Globus pallidus (tissue), 1 donor: Measurements from ENCODE around the gene LETMD1.
"Not testable (repeated sequence)": the region's sequence is repeated elsewhere in the genome, so short reads cannot be mapped to it uniquely, and the experiment has no call there.

Experiments
- DNase-seq: peaks from one replicate; pipeline ENCODE4 v3.0.0-alpha.2; 2015; ENCODE audit warnings: low spot score

Gene LETMD1

GRCh38 chr12:51047655-51048540, at the start of gene LETMD1:
Gene LETMD1, plus strand, starts transcription at chr12:51048327. Its CDS starts 30 bp downstream, at chr12:51048357.
- DNase-seq = peak; percentile 99

GRCh38 chr12:50999093-50999492, 49.0 kb upstream of the LETMD1 start:
- DNase-seq = no peak

GRCh38 chr12:51000245-51000644, 47.9 kb upstream of the LETMD1 start:
- no peak for DNase-seq

- no peak for DNase-seq
Observed at GRCh38 chr12:51001799-51002198, 46.3 kb upstream of the LETMD1 start.

GRCh38 chr12:51004504-51004903, 43.6 kb upstream of the LETMD1 start:
- no peak for DNase-seq

GRCh38 chr12:51005030-51005429, 43.1 kb upstream of the LETMD1 start:
- no peak for DNase-seq

GRCh38 chr12:51005671-51006070, 42.5 kb upstream of the LETMD1 start:
- DNase-seq = no peak

GRCh38 chr12:51008329-51009055, 39.6 kb upstream of the LETMD1 start:
- DNase-seq = no peak

- peak; percentile 93 for DNase-seq
Observed at GRCh38 chr12:51009056-51009440, 39.1 kb upstream of the LETMD1 start.

- no peak for DNase-seq
Observed at GRCh38 chr12:51011955-51012354, 36.2 kb upstream of the LETMD1 start.

GRCh38 chr12:51012570-51013236, 35.4 kb upstream of the LETMD1 start:
- DNase-seq = no peak

- no peak for DNase-seq
Observed at GRCh38 chr12:51013441-51013840, 34.7 kb upstream of the LETMD1 start.

GRCh38 chr12:51014467-51014866, 33.7 kb upstream of the LETMD1 start:
- not testable (repeated sequence) for DNase-seq

GRCh38 chr12:51017452-51017851, 30.7 kb upstream of the LETMD1 start:
- no peak for DNase-seq

GRCh38 chr12:51018956-51019355, 29.2 kb upstream of the LETMD1 start:
- DNase-seq = no peak

- no peak for DNase-seq
Observed at GRCh38 chr12:51019927-51020326, 28.2 kb upstream of the LETMD1 start.

- peak; percentile 90 for DNase-seq
Observed at GRCh38 chr12:51020448-51021182, 27.5 kb upstream of the LETMD1 start.

GRCh38 chr12:51021694-51022093, 26.4 kb upstream of the LETMD1 start:
- no peak for DNase-seq

- DNase-seq = no peak
Observed at GRCh38 chr12:51023625-51024382, 24.3 kb upstream of the LETMD1 start.

- no peak for DNase-seq
Observed at GRCh38 chr12:51025338-51025835, 22.7 kb upstream of the LETMD1 start.
